Endothelial cell (in vitro differentiated cells): ENCODE data around the gene FANCC. TPM values are rescaled to one million over a fixed set of nuclear protein-coding genes. Genes with fewer than 3 reads are reported as not detected.

Experiments
- DNase-seq: peaks from one replicate; pipeline ENCODE4 v3.0.0; 2021; ENCODE audit warnings: low spot score
- H3K27ac Mint-ChIP-seq: one replicate; pipeline ENCODE4 v1.8.0; 2021; ENCODE audit warnings: mixed read lengths, inconsistent platforms; ENCODE audit not compliant: unreplicated experiment
- H3K27me3 Mint-ChIP-seq: one replicate; pipeline ENCODE4 v1.8.0; 2021; ENCODE audit warnings: mild to moderate bottlenecking, moderate library complexity, mixed read lengths, inconsistent platforms; ENCODE audit not compliant: unreplicated experiment
- H3K36me3 Mint-ChIP-seq: one replicate; pipeline ENCODE4 v1.8.0; 2021; ENCODE audit warnings: mild to moderate bottlenecking, low read depth, mixed read lengths, inconsistent platforms; ENCODE audit not compliant: unreplicated experiment
- H3K4me1 Mint-ChIP-seq: one replicate; pipeline ENCODE4 v1.8.0; 2021; ENCODE audit warnings: mild to moderate bottlenecking, mixed read lengths, inconsistent platforms; ENCODE audit not compliant: unreplicated experiment
- H3K4me3 Mint-ChIP-seq: one replicate; pipeline ENCODE4 v1.8.0; 2021; ENCODE audit warnings: mild to moderate bottlenecking, mixed read lengths, inconsistent platforms; ENCODE audit not compliant: unreplicated experiment
- H3K9me3 Mint-ChIP-seq: one replicate; pipeline ENCODE4 v1.8.0; 2021; ENCODE audit warnings: mixed read lengths, inconsistent platforms; ENCODE audit not compliant: unreplicated experiment
- total RNA-seq: library from RNA; stranded (reverse); fragmentation: NEBNext Ultra II Directional; extraction: Animal tissue kit (Norgen Biotek cat#: 25700); gene quantifications from one replicate; pipeline ENCODE4 v1.2.1, GENCODE V29; 2021; ENCODE audit not compliant: unreplicated experiment
- TF ChIP-seq, protein P1 (sequence below): fragments of 200-600 bp; sonication (generic); IDR thresholded peaks from one replicate; pipeline ENCODE4 v1.5.0; 2021; ENCODE audit warnings: antibody characterized with exemption; ENCODE audit not compliant: unreplicated experiment

The FANCC gene
- total RNA-seq, 1 donor from 2014 or later, result 16.7 TPM

DNA sequence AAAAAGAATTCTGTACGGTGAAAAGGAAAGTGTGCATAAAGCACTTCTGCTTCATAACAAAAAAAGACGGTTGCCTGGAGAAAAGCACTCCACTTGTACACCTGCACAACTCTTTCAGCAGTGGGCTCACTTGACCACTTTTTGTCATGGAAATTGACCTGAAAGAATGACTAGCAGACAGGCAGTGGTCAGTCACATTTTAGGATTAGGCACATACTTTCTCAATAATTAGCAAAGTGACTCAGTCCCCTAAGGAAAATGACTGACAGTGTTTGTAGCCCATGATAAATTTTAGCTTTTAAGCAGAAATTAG, 169.3 kb downstream of the FANCC start:
- Mint-ChIP-seq H3K4me1 (peaks cover 6% of the 10 kb centered on the region), H3K27ac (no peak overlapping the region)

DNA sequence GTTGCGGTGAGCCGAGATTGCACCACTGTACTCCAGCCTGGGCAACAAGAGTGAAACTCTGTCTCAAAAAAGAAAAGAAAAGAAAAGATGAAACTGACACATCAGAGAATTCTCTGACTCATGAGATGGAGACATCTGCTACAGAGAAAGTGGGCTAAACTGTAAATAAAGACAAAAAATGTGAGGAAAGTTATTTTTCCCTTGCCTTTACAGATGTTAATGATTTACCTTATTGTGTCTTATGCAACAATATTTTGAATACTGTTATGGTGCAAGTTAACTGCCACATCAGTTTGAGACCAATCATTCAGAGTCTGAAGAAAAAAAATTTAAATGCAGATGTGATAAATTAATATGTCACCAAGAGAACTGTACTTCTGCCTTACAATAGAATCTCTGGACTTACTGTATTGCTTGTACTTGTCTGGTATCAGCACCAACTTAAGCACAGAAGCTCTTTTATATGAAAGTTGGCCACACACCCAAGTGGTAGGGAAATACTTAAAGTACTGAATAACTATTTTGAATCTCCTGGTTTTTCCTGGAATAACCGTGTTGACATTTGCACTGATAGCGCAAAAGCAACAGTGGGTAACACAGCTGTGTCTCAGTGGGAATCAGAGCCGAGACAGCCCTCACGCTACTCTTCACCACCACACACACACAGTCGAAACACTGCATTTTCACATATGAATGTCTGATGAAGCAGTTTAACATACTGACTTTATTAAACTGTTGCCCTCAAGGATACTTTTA, 169.9 kb downstream of the FANCC start:
- no peaks in the 10 kb centered on the region for H3K27me3 Mint-ChIP-seq
- no peaks in the 10 kb centered on the region for H3K36me3 Mint-ChIP-seq
- H3K4me3 Mint-ChIP-seq, result no peak overlapping the region
- no peak for DNase-seq
- TF ChIP-seq, protein P1, sequence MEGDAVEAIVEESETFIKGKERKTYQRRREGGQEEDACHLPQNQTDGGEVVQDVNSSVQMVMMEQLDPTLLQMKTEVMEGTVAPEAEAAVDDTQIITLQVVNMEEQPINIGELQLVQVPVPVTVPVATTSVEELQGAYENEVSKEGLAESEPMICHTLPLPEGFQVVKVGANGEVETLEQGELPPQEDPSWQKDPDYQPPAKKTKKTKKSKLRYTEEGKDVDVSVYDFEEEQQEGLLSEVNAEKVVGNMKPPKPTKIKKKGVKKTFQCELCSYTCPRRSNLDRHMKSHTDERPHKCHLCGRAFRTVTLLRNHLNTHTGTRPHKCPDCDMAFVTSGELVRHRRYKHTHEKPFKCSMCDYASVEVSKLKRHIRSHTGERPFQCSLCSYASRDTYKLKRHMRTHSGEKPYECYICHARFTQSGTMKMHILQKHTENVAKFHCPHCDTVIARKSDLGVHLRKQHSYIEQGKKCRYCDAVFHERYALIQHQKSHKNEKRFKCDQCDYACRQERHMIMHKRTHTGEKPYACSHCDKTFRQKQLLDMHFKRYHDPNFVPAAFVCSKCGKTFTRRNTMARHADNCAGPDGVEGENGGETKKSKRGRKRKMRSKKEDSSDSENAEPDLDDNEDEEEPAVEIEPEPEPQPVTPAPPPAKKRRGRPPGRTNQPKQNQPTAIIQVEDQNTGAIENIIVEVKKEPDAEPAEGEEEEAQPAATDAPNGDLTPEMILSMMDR, result no peak
- H3K27ac Mint-ChIP-seq, result no peak overlapping the region
- no peaks in the 10 kb centered on the region for H3K9me3 Mint-ChIP-seq
- peaks cover 6% of the 10 kb centered on the region for H3K4me1 Mint-ChIP-seq

More for the DNA sequence above, 169.3 kb downstream of the FANCC start:
- TF ChIP-seq, protein P1, result no peak
- DNase-seq, result no peak
- Mint-ChIP-seq H3K9me3 (no peaks in the 10 kb centered on the region), H3K36me3 (no peaks in the 10 kb centered on the region), H3K27me3 (no peaks in the 10 kb centered on the region), H3K4me3 (no peak overlapping the region)

DNA sequence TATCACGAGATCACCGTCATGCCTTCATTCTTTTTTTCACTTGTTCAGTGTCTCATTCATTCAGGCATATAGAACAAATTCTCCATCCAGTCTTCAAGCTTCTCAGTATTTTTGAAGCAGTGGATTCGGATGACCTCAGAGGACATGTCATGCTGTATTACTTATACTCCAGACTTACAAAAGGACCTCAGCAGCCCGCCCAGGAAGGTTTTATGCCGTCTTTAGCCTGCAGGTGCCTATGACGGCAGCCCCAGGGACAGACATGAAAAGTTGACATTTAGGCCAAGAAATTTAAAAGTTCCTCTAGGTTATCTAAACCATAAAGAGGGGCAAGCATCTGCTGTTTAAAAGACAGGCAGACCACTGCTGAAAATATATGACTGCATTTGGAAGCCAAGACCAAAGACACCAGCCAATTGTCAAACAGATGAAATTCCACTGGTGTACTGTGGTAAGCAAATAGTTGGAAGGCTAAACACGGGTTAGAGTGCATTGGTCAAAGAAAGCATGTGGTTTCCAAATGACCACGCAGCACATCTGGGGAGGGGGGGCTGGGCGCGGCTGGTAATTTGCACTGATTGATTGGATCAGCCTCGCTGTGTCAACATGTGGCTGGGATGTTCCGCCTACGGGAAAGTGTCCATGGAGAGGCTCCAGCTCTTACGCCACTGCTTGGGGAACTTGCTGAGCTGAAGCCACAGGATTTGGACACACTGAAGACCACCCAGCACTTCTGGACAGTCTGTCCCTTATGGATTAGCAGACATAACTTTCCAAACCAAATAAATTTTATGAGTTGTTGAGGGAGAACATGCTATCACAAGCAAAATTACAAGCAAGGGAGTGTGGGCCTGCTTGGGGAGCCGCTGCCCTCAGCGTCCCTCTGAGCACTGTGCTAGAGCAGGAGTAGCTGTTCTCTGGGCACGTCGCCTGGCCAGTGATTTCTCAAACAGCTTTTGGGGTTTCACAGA, 173.6 kb downstream of the FANCC start:
- Mint-ChIP-seq H3K9me3 (no peaks in the 10 kb centered on the region), H3K27me3 (no peaks in the 10 kb centered on the region), H3K4me1 (no peaks in the 10 kb centered on the region), H3K36me3 (no peaks in the 10 kb centered on the region), H3K27ac (no peak overlapping the region), H3K4me3 (no peak overlapping the region)
- DNase-seq, result no peak
- TF ChIP-seq, protein P1, result no peak

DNA sequence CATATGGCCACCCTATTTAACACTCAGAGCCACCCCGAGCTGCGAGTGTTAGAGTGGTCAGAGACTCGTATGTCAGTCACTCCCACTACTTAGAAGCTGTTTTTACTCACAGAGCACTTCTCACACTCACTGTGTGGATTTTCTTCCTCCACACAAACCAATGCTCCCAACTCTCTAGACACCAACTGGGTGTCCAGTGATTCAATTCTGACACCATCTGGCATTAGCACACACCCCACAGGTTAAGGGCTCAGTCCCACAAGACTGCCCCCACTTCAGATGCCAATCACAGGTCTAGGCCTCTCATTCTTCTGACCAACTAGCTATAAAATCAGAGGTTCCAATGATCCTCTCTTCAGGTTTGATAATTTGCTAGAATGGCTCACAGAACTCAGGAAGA, 174.8 kb downstream of the FANCC start:
- no peaks in the 10 kb centered on the region for H3K27me3 Mint-ChIP-seq
- TF ChIP-seq, protein P1, result no peak
- no peaks in the 10 kb centered on the region for H3K4me1 Mint-ChIP-seq
- H3K4me3 Mint-ChIP-seq, result no peak overlapping the region
- no peaks in the 10 kb centered on the region for H3K9me3 Mint-ChIP-seq
- no peaks in the 10 kb centered on the region for H3K36me3 Mint-ChIP-seq
- H3K27ac Mint-ChIP-seq, result no peak overlapping the region
- DNase-seq, result no peak

DNA sequence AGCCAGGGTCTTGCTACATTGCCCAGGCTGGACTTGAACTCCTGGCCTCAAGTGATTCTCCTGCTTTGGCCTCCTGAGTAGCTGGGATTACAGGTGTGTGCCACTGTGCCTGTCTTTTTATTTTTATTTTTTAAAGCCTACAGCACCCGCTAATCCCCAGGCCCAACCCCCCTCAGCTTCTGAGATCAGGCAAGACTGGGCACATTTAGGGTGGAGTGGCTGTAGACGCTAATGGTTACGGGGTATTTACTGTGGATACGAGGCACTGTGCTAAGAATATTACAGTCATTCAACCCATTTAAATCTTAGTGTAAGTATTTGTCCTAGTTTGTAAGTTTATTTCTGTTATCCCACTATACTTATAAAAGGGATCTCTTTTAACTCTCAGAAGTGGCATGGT, 175.2 kb downstream of the FANCC start:
- TF ChIP-seq, protein P1, result no peak
- Mint-ChIP-seq H3K4me3 (no peak overlapping the region), H3K4me1 (no peaks in the 10 kb centered on the region), H3K9me3 (no peaks in the 10 kb centered on the region), H3K27me3 (no peaks in the 10 kb centered on the region), H3K27ac (no peak overlapping the region), H3K36me3 (peaks cover 4% of the 10 kb centered on the region)
- no peak for DNase-seq
